Hypothalamus (tissue), 51 donors: Measurements from ENCODE around the gene DCDC2.
"Not testable (repeated sequence)": the region's sequence is repeated elsewhere in the genome, so short reads cannot be mapped to it uniquely, and the experiment has no call there.

Source experiments
- DNase-seq, 51 donors: peaks; one replicate each; lab custom pipeline; 2025; lab: John Stamatoyannopoulos, UW

The DCDC2 gene

DNA sequence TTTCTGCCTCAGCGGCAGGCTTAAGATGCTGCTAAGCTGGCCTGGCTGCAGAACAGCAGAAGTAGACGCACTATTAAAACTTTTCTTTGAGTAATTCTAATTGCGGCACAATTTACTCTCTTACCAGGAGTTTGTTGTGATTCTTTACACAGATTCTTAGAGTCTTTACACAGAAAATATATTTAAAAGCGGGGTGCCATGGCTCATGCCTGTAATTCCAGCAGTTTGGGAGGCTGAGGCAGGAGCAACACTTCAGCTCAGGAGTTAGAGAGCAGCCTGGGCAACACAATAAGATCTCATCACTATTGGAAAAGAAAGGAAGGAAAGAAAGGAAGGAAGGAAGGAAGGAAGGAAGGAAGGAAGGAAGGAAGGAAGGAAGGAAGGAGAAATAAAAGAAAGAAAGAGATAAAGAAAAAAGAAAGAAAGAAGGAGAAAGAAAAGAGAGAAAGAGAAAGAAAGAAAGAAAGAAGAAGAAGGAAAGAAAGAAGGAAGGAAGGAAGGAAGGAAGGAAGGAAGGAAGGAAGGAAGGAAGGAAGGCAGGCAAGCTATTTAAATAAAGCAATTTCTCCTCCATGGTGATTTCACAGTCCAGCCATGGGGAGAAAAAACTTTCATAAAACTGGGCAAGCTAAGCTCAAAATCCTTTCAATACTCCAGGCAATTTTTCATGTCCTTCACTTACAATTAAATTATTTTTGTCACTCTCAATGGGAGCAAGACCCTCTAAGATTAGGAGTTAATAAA lies 23.8 kb upstream of the DCDC2 start:
- DNase-seq = no peak

DNA sequence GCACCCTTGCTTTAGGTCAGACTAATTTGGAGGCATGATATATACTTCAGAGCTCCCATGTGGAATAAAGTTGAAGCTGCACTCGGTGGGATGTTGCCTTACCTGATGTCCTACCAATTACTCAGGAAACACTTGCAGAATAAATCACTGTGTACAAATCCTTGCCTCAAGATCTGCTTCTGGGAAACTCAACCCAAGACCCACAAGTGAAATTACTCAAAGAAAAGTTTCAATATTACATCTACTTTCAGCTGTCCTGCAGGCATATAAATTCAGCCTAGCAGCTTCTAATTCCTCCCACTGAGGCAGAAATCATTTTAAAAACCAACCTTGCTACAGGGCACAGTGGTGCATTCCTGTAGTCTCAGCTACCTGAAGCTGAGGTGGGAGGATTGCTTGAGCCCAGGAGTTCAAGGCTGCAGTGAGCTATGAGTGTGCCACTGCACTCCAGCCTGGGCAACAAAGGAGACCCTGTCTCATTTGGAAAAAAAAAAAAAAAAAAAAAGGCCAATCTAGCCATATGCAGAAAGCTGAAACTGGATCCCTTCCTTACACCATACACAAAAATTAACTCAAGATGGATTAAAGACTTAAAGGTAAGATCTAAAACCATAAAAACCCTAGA lies 20.7 kb upstream of the DCDC2 start:
- DNase-seq = no peak

DNA sequence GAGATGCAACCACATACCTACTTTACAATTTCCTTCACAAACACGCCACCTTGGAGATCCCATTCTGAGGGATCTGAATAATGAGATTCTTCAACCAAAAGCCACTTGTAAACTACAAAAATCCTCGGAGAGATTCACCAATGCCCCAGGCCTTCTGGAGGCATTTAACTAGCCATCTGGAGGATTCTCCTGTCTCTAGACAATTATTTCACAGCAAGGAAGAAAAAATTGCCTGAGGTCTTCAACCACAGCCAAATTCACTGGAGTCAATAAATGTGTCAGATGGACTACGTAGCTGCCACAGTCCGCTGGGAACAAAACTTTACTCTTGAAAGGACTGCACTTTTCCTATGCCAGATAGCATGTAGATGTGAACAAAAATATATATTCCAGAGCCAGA lies 19.0 kb upstream of the DCDC2 start:
- DNase-seq = no peak

DNA sequence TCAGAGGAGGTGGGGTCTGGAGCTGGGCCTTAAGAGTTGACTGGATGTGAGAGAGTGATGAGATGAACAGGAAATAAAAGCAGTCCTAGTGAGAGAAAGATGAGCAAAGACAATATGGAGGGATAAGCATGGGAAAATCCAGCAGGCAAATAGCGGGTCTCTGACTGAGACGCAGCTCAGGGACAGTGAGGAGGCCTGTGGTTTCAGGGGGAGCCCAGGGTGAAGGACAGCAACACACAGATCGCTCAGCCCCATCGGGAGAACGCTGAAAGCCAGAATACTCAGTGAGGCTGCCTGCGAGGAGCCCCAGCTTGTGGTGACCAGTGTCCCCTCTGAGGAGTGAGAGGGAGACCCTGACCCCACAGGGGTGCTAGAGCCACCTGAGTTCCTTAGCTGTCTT lies 16.8 kb upstream of the DCDC2 start:
- DNase-seq = no peak

DNA sequence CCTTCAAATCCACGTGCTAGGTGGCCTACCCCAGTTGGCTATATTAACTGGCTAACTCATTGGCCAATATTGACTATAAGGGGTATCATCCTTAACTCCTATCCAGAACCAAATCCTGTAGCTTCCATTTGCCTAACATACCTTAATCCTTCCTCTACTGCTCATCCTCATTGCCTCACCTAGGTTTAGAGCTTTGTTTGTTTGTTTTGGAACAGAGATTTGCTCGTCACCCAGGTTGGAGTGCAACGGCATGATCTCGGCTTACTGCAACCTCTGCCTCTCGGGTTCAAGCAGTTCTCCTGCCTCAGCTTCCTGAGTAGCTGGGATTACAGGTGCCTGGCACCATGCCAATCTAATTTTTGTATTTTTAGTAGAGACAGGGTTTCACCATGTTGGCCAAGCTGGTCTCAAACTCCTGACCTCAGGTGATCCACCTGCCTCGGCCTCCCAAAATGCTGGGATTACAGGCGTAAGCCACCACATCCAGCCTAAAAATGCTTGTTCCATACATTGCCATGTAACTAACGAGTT lies 7.3 kb upstream of the DCDC2 start:
- not testable (repeated sequence) for DNase-seq

DNA sequence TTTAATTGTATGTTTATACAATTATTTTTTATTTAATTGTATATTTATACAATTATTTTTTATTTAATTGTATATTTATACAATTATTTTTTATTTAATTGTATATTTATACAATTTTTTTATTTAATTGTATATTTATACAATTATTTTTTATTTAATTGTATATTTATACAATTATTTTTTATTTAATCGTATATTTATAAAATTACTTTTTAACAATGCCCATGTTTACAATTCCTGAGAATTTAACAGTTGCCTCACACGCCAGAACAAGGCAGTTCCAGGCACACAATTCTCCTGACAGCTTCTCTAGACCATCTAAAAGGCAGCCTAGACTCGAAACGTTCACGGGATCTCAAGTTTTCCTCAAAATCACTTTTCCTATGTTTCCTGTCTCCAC lies 4.5 kb upstream of the DCDC2 start:
- not testable (repeated sequence) for DNase-seq

DNA sequence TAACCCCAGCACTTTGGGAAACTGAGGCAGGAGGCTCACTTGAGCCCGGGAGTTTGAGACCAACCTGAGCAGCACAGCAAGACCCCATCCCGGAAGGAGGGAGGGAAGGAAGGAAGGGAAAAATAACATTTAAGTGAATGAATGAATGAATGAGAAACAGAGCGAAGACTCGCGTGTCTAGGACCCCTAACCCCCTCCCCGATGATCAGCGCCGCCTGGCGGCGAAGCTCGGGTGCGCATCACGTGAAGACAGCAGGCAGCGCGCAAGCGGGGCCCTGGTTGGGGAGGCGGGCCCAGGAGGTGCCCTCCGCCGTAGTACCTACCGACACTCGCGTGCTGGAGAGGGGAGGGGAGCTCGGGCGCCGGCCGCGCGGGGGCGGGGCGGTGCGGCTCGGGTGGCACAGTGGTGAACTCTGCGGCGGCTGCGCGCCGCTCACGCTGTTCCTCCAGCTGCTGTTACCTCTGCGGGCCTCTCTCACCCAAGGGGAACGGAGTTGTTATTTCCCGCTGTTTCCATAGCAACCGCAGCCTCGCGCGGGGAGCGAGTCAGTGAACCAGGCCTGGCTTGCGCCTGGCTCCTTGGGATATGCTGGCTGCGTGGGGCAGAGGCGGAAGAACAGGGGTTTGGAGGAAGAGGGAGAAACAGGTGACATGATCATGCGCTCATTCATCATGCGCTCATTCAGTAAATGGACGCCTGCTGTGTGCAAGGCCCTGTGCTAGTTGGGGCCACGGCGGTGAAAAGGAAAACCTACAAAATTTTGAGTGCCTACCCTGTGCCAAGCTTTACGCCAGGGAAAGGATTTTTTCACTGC lies 2.0 kb upstream of the DCDC2 start:
- DNase-seq = peak in 44 of 51 donors; percentile 3 to 80 (median 38)

DNA sequence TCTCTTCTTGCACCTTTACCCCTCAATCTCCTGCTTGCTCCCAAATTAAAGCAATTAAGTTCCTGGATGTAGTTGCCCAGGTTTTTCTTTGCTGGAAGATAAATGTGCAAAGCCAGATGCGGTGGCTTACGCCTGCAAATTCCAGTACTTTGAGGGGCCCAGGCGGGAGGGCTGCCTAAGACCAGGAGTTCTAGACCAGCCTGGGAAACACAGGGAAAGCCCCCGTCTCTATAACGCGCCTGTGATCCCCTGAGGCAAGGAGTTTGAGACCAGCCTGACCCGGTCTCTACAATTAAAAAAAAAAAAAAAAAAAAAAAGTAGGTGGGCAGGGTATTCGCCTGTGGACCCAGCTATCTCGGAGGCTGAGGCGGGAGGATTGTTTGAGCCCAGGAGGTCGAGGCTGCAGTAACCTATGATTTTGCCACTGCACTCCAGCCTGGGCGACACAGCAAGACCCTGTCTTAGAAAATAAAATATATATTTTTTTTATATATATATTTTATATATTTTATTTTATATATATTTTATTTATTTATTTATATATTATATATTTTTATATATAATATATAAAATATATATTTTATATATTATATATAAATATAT lies 461 bp upstream of the DCDC2 start:
- DNase-seq = no peak

DNA sequence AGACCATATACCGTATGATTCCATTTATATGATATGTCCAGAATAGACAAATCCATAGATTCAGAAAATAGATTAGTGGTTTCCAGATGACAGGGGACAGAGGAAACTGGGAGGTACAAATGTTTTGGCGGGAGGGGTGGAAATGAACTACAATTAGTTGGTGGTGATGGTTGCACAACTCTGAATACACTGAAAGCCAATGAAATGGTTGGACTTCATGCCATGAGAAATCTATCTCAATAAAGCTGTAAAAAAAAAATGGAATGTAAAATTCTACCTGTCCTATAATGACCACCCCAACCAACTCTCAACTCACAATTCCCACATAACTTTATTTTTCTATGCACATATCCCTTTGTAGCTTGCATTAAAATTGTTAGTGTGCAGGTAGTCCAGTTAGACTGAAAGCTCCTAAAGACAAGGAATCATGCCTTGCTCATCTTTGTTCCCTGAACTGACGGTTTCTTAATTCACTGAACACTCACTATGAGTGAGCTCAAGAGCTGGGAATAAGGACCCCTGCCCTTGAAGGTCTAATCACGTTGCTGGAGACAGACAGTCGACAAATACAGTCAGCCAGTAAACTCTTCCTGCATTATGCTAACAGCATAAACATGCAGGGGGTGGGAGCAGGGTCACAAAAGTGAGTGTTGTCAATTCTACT lies 1.4 kb downstream of the DCDC2 start:
- DNase-seq = no peak

DNA sequence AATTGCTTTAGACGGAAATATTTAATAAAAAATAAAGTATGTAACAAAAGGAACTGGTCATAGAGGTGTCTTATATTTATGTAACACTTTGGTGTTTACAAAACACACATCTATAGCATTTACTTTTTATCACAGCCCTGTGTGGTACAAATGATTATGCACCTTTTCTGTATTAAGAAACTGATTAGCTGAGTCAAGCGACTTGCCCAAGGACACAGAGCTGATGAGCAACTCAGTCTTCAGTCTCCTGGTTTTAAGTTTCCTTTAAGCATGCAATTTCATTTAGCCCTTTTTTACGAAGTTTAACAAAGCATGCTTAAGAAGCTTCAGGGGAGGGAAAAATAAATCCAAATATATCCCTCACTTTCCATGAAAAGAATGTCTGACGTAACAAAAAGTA lies 2.5 kb downstream of the DCDC2 start:
- DNase-seq = no peak

DNA sequence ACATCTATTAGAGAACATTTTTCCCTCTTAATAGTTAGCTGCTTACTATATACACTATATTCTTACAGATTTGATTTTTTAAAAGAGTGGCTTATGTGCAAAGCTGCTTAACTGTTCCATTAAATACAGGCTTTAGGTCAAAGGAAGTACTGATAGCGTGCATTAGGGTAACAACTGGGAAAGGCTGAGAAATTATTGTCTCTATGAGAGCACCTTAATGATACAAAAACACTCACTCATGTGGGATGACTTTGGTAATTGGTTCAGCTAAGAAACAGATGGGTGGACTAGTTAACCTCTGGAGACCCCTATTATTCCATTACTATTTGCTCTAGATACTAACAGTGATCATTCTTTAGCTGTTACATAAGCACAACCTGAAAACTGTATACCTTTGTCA lies 4.0 kb downstream of the DCDC2 start:
- DNase-seq = no peak

DNA sequence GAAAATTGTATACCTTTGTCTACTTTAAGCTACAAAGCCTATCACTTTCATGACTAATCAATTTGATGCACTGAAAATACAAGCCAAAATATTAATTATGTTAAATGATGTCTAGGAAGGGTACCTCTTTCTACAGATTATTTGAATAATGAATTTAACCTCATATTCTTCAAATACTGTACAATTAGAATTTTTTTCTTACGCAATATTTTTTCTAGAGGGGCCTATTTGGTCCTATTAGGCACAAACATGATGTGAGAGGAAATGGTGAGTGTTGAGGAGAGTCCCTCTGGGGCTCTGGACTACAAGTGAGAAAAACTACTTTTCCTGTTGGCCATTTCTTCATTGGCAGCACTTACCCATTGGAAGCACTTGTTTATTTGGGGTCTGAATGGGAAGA lies 5.4 kb downstream of the DCDC2 start:
- no peak for DNase-seq

DNA sequence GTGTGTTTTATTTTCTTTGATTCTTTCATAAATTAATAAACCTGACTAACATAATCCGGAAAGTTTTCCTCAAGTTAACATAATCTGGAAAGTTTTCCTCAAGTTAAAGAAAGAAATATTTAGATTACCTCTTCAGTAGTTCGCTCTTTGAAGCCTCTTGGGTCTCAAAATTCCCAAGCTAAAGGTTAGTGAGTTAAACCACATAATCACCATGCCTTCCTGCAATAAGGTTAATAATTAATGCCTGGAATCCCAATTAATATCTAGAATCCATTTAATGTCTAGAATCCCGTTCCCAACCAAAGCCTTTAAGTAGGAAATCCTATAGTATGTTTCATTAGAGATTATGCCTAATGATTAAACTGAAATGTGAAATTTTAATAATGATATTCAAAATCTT lies 12.9 kb downstream of the DCDC2 start:
- DNase-seq = no peak

DNA sequence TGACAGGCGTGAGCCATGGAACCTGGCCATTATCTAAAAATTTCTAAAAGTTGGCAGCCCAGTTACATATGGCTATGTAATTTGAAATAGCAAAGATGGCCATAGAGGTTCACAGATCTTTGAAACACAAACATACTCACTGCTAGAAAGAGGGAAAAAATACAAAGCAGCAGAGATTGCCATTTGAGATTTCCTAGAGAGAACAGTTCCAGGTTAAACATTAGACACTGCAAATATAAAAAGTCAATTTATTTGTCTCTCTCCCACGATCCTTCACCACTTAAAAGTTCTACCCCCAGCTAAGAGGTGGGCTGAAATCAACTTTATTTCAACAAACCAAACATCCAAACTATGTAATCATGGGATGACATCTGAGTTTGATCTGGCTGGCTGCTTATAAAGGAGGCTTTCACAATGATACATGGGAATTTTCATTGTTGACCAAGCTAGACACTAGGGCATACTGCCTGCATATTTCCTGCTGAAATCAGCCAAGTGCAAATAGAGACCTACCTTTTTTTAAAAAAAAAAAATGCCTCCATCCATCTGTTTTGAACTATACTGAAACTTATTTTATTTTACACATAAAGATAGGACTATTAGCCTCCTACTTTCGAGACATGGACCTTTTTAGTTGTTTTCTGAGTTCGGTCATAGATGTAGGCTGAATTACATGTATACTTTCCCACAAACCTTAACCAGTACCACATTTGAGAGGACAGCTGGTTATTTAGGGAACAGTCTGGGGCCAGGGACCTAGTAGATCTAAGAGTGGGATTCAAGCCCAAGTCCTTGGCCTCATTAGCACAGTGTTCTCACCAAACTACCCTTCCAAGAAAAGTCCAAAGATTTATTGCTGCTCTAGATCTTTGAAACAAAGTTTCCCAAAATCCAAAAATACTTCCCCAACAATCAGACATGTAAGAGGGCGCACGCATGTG lies 16.6 kb downstream of the DCDC2 start:
- DNase-seq = no peak

DNA sequence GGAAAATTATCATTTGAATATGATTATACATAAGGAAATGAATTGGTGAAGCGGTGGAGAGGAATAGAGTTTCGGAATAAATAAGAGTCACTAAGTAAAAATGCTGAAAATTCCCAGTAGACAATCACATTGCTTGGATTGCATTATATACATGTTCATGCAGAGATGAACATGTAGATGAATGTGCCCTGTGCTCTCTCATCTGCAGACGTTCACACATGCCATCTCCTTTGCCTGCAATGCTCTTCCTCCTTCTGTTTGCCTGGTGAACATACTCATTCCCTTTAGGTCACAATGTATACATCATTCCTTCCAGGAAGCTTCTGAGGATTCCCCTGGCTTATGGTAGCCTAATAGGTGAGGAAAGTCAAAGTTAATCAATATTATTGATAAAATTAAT lies 17.9 kb downstream of the DCDC2 start:
- no peak for DNase-seq

DNA sequence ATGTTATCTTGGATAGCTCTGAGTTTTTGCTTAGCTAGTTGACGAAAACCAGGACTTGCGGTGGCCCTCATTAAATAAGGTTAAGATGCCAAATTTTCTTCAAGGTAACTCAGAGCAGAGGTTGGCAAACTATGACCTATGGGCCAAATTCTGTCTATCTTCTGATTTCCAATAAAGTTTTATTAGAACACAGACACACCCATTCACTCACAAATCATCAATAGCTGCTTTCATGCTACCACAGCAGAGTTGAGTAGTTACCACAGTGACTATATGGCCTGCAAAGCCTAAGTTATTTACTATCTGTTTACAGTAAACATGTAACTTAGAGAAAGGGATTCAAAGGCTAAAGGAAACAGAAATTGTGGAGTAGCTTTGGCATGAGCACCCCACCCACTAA lies 23.6 kb downstream of the DCDC2 start:
- DNase-seq = no peak

DNA sequence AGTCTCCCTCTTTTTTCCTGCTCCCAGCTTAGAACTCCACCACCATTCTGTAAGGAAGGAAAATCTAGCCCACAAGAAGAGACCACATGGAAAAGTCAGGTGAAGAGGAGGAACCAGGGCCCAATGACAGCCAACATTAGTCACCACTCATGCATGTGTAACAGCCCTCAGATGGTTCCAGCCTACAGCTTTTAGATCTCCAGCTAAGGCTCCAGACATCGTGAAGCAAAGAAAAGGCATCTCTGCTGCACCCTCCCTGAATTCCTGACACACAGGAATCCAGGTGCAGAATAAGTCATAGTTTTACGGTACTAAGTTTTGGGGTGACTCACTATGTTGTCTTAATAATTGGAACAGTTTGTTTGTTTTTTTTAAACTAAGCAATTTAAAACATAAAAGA lies 25.5 kb downstream of the DCDC2 start:
- peak in 1 of 51 donors; percentile 34 for DNase-seq

DNA sequence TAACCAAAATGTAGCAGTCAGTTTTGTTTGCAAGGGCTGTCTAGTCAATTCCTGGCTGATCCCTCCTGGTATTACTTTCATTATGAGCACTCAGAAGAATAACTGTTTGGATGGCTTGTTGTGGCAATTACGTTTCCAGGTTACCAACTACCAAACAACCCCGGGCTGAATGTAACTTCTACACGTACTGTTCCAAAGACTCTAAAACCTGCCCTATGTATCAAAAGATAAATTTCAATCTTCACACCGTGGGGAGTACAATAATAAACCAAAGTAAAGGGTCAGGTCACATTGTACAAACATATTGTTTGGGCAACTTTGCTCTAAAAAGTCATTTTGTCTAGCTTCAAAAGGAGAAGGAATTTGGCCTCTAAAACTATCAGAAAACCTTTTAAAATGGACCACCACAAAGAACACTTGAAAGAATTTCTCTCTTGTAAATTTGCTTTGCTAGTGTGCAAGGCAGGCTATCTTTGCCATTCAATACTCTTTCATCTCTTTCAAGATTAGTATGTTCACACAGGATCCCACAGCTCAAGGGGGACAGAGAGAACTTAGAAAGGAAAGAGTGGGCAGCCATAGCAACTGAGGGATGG lies 27.6 kb downstream of the DCDC2 start:
- DNase-seq = no peak

DNA sequence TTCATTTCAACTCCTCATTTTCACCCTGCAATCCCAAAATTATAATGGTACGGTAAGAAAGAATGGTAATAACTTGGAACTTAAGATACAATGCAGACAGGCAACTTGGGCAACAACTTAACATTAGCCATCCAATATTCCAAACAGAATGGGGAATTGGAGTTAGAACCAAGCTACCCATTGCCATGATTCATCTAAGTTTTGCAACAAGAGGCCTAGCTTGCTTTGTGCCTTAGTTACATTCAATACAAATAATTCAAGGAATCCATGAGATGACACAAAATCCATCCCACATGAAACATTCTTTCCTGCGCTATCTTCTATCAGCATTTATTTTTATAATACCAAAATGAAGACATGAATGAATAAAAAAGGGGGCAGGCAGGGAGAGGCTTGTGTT lies 28.4 kb downstream of the DCDC2 start:
- DNase-seq = no peak
